K562 treated with DMSO at 1 percent for 24 hours (cell line): ENCODE results near the gene ANAPC13. TPM values are rescaled to one million over a fixed set of nuclear protein-coding genes. Genes with fewer than 3 reads are reported as not detected.

Experiments used
- total RNA-seq: library from RNA; unstranded; fragments of 300-600 nt; gene quantifications from 2 replicates; pipeline ENCODE4 v1.2.3, GENCODE V29; 2022; ENCODE audit warnings: low read depth; ENCODE audit not compliant: insufficient read depth

ANAPC13 gene, protein sequence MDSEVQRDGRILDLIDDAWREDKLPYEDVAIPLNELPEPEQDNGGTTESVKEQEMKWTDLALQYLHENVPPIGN
- 29.1 and 38.3 TPM in 2 replicates for total RNA-seq

DNA sequence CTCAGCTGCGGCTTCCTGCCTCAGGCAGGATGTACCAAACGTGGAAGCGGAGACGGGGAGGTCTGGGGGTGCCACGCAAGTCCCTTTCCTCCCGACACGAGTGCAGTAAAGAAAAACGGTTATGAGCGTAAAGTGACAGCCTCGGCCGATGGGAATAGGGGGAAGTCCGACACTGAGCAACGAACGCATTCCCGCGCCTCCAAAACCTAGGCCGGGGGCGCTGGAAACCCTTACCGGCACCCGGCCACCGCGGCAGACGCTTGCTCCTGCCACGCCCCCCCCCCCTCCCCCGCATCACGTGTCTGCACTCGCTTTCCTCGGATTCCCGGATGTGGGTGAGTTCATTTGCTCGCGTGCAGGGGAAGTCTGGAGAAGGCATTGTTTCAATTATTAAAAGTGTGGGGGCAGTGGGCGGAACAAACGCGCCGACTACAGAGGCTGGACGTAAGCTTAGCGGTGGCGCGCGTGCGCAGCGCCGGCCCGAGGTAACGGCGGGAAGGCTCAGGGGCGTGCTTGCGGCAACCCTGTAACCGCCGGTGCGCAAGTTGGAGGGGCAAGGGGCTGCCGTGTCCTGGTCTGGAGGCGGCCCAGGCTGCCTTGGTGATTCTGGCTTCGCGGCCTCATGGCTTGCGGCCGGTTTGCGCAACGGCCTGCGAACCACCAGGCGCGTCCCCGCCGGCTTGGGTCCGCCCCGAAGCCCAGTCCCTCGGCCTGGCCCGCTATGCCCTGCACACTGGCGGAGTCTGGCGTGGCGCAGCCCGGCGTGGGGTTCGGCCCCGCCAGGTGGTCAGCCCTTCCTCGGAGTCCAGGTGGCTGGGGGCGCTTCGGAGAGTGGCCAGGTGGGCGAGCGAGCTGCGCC is at the start of gene ANAPC13, which contains the start of gene CEP63:
Gene ANAPC13 (minus strand): TSS at position 268 of the 859 bp plus-strand sequence. CDS start 3,081 bp downstream, outside the sequence.
Gene CEP63 (plus strand): TSS at position 340 of the 859 bp plus-strand sequence. CDS start 9,264 bp downstream, outside the sequence.

Other genes with a start within 250 kb of the ANAPC13 start
- 7.6 and 8.3 TPM in 2 replicates for gene RYK, start 235.1 kb downstream of the ANAPC13 start, total RNA-seq
- gene AMOTL2, start 111.5 kb downstream of the ANAPC13 start, total RNA-seq, result not detected in 2 replicates
- gene CEP63, start 72 bp upstream of the ANAPC13 start, total RNA-seq, result 9.4 and 21.8 TPM in 2 replicates
- not detected in 2 replicates for gene KY, start 165.0 kb upstream of the ANAPC13 start, total RNA-seq